GM13976 (cell line): ENCODE results near the gene EIF4G2.

Experiments used
- DNase-seq: peaks from one replicate; pipeline ENCODE4 v3.0.0; 2012; ENCODE audit warnings: low spot score
- in situ Hi-C: fragments of 300-500 bp; cut with MboI; formaldehyde crosslinking; loops from one replicate; pipeline ENCODE4 v1.12.0; 2022; ENCODE audit warnings: low sequenced_read_pairs, mixed read lengths, inconsistent platforms; ENCODE audit not compliant: unreplicated experiment
- TF ChIP-seq, protein P1 (sequence below): IDR thresholded peaks from 2 replicates; pipeline ENCODE4 v1.5.1; 2012; ENCODE audit warnings: borderline replicate concordance, mild to moderate bottlenecking; ENCODE audit not compliant: insufficient read depth; ENCODE audit errors: extremely low read depth, missing control alignments, control extremely low read depth

Gene EIF4G2

DNA sequence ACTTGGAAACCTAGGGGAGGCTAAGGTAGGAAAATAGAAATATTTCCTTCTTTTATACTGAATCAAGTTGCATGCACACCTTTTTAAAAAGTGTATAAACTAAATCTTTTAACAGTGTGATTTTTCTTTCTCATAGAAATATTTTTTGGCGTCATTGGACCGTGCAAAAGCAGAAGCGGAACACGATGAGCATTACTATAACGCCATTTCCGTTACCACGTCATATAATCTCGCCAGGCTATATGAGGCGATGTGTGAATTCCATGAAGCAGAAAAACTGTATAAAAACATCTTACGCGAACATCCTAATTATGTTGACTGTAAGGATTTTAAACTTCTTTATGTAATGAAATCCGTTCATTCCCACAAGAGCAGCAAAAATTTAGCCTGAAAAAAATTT lies 44.3 kb downstream of the EIF4G2 start:
- in situ Hi-C loops = no loop called here
- TF ChIP-seq, protein P1, sequence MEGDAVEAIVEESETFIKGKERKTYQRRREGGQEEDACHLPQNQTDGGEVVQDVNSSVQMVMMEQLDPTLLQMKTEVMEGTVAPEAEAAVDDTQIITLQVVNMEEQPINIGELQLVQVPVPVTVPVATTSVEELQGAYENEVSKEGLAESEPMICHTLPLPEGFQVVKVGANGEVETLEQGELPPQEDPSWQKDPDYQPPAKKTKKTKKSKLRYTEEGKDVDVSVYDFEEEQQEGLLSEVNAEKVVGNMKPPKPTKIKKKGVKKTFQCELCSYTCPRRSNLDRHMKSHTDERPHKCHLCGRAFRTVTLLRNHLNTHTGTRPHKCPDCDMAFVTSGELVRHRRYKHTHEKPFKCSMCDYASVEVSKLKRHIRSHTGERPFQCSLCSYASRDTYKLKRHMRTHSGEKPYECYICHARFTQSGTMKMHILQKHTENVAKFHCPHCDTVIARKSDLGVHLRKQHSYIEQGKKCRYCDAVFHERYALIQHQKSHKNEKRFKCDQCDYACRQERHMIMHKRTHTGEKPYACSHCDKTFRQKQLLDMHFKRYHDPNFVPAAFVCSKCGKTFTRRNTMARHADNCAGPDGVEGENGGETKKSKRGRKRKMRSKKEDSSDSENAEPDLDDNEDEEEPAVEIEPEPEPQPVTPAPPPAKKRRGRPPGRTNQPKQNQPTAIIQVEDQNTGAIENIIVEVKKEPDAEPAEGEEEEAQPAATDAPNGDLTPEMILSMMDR = no peak

DNA sequence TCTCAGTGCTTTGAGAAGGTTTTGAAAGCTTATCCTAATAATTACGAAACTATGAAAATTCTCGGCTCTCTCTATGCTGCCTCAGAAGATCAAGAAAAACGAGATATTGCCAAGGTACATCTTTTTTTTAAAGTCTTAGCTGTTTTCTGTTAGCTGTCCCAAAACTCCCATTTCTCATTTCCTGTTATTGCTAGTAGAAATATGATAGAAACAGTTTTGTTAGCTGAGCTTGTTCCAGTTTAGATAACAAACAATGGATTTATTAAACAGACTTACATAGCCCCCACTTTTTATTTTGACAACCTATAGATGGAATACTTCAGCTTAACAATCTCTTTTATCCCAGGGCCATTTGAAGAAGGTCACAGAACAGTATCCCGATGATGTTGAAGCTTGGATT lies 45.0 kb downstream of the EIF4G2 start:
- in situ Hi-C loops = no loop called here
- DNase-seq = no peak
- TF ChIP-seq, protein P1 = no peak

More for the DNA sequence above, 44.3 kb downstream of the EIF4G2 start:
- no peak for DNase-seq

GRCh38 chr11:10762913-10763421 lies 45.8 kb downstream of the EIF4G2 start:
- TF ChIP-seq, protein P1 = no peak
- in situ Hi-C loops = no loop called here
- no peak for DNase-seq

- in situ Hi-C loops = no loop called here
- peak; percentile 47 for DNase-seq
Measured at GRCh38 chr11:10762185-10762584, 46.5 kb downstream of the EIF4G2 start.

DNA sequence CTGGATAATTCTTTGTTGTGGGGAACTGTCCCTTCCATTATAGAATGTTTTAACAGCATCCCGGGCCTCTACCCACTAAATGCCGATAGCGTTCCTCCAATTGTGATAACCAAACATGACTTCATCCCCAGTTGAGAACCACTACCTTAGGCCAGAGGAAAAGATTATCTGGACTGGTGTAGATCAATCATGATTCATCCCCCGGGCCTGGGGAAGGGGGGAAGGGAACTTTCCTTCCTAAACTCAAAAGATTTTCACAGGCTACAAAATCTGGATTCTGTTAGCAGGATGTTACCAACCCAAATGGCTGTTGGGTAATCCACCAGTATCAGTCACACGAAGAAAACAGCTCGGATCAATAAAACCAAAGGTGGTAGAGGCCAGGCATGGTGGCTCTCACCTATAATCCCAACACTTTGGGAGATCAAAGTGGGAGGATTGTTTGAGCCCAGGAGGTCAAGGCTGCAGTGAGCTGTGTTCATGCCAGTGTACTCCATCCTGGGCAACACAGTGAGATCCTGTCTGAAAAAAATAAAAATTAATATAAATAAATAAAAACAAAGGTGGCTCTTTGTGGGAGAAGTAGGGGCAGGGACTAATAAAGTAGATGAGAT lies 47.5 kb downstream of the EIF4G2 start:
- in situ Hi-C loops = no loop called here
- TF ChIP-seq, protein P1 = no peak
- no peak for DNase-seq

More at GRCh38 chr11:10762185-10762584, 46.5 kb downstream of the EIF4G2 start:
- TF ChIP-seq, protein P1 = no peak

- DNase-seq = no peak
- in situ Hi-C loops = no loop called here
Measured at GRCh38 chr11:10758957-10759356, 49.8 kb downstream of the EIF4G2 start.

More at GRCh38 chr11:10758957-10759356, 49.8 kb downstream of the EIF4G2 start:
- TF ChIP-seq, protein P1 = no peak
